Fibroblast of skin of right biceps (primary cell): ENCODE data around the gene TP53I3.
"Not testable (repeated sequence)": the region's sequence is repeated elsewhere in the genome, so short reads cannot be mapped to it uniquely, and the experiment has no call there.

Experiments
- DNase-seq: peaks from one replicate; pipeline ENCODE4 v3.0.0-alpha.2; 2013

Gene TP53I3

GRCh38 chr2:24051833-24052232 lies 32.8 kb downstream of the TP53I3 start:
- DNase-seq: no peak

GRCh38 chr2:24050041-24050979 lies 34.3 kb downstream of the TP53I3 start:
- no peak for DNase-seq

GRCh38 chr2:24049485-24050021 lies 35.1 kb downstream of the TP53I3 start, which contains the start of gene FKBP1B:
TSS of gene FKBP1B (plus strand) at chr2:24049741. CDS start at chr2:24049850, 109 bp downstream.
- DNase-seq: peak; percentile 43

- no peak for DNase-seq
Measured at GRCh38 chr2:24048769-24049484, 35.7 kb downstream of the TP53I3 start.

GRCh38 chr2:24047703-24048033 lies 37.0 kb downstream of the TP53I3 start:
- DNase-seq: no peak

GRCh38 chr2:24046930-24047702 lies 37.5 kb downstream of the TP53I3 start, which contains the start of gene WDCP:
TSS of gene WDCP (minus strand) at chr2:24047391. CDS start at chr2:24039494, 7,897 bp downstream.
- DNase-seq: peak; percentile 99

GRCh38 chr2:24046599-24046929 lies 38.1 kb downstream of the TP53I3 start:
- no peak for DNase-seq

GRCh38 chr2:24045511-24046508 lies 38.8 kb downstream of the TP53I3 start:
- no peak for DNase-seq

- not testable (repeated sequence) for DNase-seq
Measured at GRCh38 chr2:24043133-24043532, 41.5 kb downstream of the TP53I3 start.

GRCh38 chr2:24040511-24040910 lies 44.1 kb downstream of the TP53I3 start:
- DNase-seq: no peak

GRCh38 chr2:24038786-24039499 lies 45.7 kb downstream of the TP53I3 start:
- DNase-seq: no peak
